ENCODE results near the gene CKMT2. TPM values are rescaled to one million over a fixed set of nuclear protein-coding genes. Genes with fewer than 3 reads are reported as not detected.

Gene CKMT2
- total and polyA plus RNA-seq, 9 donors, result 6.2 to 28.3 (median 12.6) TPM

- WGBS, 3 donors, result 75 to 78% (median 78%) methylated on average over 4 of the region's 4 CpGs
- H3K36me3 ChIP-seq, result no peaks in the 10 kb centered on the region
- peaks cover 7% of the 10 kb centered on the region for H3K4me1 ChIP-seq (ENCODE audit: insufficient read depth)
- intact Hi-C loops (cut with DNase I), result loop anchor here in 1 of 4 donors (10.0 kb wide), 1 partner anchor 63 kb away; the partner anchor contains the start of gene CKMT2
- H3K27ac ChIP-seq, result no peak overlapping the region
- DNase-seq, result no peak
- TF ChIP-seq POLR2A (IDR thresholded peaks at IDR 0.05) (no peak), CTCF (IDR thresholded peaks at IDR 0.05) (no peak), EP300 (IDR thresholded peaks at IDR 0.05) (no peak)
- peaks cover 0 to 3% of the 10 kb centered on the region in 2 donors for H3K9me3 ChIP-seq
- H3K27me3 ChIP-seq, result no peaks in the 10 kb centered on the region
- H3K4me3 ChIP-seq, result no peak overlapping the region
These were observed 64.4 kb downstream of the CKMT2 start for GRCh38 chr5:81297531-81297930.

- Histone ChIP-seq H3K4me3 (peak overlapping the region; percentile 56), H3K36me3 (no peaks in the 10 kb centered on the region), H3K27ac (peak overlapping the region; percentile 72 to 76), H3K4me1 (ENCODE audit: insufficient read depth) (peaks cover 10% of the 10 kb centered on the region), H3K27me3 (no peaks in the 10 kb centered on the region), H3K9me3 (no peaks in the 10 kb centered on the region)
- 0 to 1% (median 0%) methylated on average over 2 of the region's 2 CpGs for WGBS, 3 donors
- intact Hi-C loops (cut with DNase I), result no loop called here
- TF ChIP-seq EP300 (IDR thresholded peaks at IDR 0.05) (no peak), POLR2A (IDR thresholded peaks at IDR 0.05) (no peak), CTCF (IDR thresholded peaks at IDR 0.05) (no peak)
- no peak for DNase-seq
These were observed 67.8 kb downstream of the CKMT2 start for GRCh38 chr5:81300921-81301270.

GRCh38 chr5:81301271-81302015 lies 68.3 kb downstream of the CKMT2 start, which contains the start of gene ZCCHC9:
ZCCHC9 (plus strand) TSS chr5:81301587; CDS start chr5:81304758, 3,171 bp downstream.
- WGBS, 3 donors, result 0% methylated on average over 38 to 54 of the region's 54 CpGs
- peaks cover 10% of the 10 kb centered on the region for H3K4me1 ChIP-seq (ENCODE audit: insufficient read depth)
- DNase-seq, result peak; percentile 90 to 95 (median 92)

GRCh38 chr5:81302596-81302995 lies 69.5 kb downstream of the CKMT2 start:
- intact Hi-C loops (cut with DNase I), result no loop called here
- H3K4me3 ChIP-seq, result no peak overlapping the region
- peaks cover 10% of the 10 kb centered on the region for H3K4me1 ChIP-seq (ENCODE audit: insufficient read depth)
- H3K36me3 ChIP-seq, result no peaks in the 10 kb centered on the region
- no peaks in the 10 kb centered on the region for H3K9me3 ChIP-seq
- no peak overlapping the region for H3K27ac ChIP-seq
- TF ChIP-seq CTCF (IDR thresholded peaks at IDR 0.05), result no peak
- TF ChIP-seq POLR2A (IDR thresholded peaks at IDR 0.05), result no peak
- no peak for TF ChIP-seq EP300 (IDR thresholded peaks at IDR 0.05)
- DNase-seq, result no peak
- no peaks in the 10 kb centered on the region for H3K27me3 ChIP-seq
- WGBS, 3 donors, result 89 to 92% (median 91%) methylated on average over 5 of the region's 5 CpGs

More at GRCh38 chr5:81301271-81302015, 68.3 kb downstream of the CKMT2 start, which contains the start of gene ZCCHC9:
- Histone ChIP-seq H3K27ac (peak within 1 kb of the TSS; percentile 72 to 76), H3K9me3 (no peaks in the 10 kb centered on the region), H3K27me3 (no peaks in the 10 kb centered on the region), H3K4me3 (peak within 1 kb of the TSS; percentile 56), H3K36me3 (no peaks in the 10 kb centered on the region)
- intact Hi-C loops (cut with DNase I), result no loop called here
- TF ChIP-seq POLR2A (IDR thresholded peaks at IDR 0.05) (peak; percentile 84), EP300 (IDR thresholded peaks at IDR 0.05) (no peak), CTCF (IDR thresholded peaks at IDR 0.05) (peak in 1 of 3 donors; percentile 28)

Data from ovary (tissue), 9 donors.